Activated effector memory CD4-positive, alpha-beta T cell treated with anti-CD3 and anti-CD28 coated beads, Interleukin-2, amount 50 U/mL, for 16 hours (primary cell): ENCODE data around the gene NUP62.
"Not testable (repeated sequence)": the region's sequence is repeated elsewhere in the genome, so short reads cannot be mapped to it uniquely, and the experiment has no call there.

Experiments used
- DNase-seq: peaks from one replicate; pipeline ENCODE4 v3.0.0-alpha.2; 2020

The NUP62 gene

GRCh38 chr19:49924881-49925210 is 4.5 kb downstream of the NUP62 start:
- not testable (repeated sequence) for DNase-seq

DNA sequence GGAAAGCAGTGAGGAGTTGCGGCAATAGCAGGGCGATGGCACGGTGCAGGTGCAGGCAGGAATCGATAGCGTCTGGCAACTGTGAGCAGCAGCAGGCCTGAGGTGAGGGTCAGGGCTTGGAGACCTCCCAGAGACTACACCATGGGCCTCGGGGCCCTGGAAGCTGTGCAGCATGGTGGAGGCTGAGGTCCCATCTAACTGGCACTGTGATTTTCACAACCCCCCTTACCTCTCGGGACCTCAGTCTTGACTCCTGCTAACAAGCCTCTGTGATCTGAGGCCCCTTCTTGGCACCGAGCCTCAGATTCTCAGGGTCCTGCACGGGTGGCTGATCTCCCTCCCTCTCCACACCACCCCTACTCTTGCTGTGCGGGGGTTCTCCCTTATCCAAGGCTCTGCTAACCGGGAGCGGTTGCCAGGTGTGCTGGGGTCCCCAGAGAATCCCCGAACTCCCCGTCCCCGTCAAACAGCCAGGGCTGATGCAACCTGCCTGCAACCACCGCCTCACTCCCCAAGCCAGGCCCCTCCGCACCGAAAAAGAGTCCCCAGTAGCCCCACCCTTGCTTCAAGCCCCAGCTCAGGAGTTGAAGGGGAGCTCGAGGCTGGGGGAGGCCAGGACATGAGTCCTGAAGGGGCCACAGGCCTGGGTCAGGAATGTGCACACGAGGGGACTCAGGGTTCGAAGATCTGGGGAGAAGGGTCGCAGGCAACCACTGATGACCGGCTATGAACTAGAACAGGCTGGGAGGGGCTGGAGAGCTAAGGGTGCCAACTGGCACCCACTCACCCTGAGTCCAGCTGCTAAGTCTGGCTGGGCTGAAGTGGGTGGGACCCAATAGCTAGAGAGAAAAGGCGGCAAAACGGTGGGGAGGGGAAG is 5.1 kb downstream of the NUP62 start:
- DNase-seq = no peak

GRCh38 chr19:49923055-49924003 is 6.0 kb downstream of the NUP62 start:
- no peak for DNase-seq

GRCh38 chr19:49921871-49922795 is 7.2 kb downstream of the NUP62 start:
- no peak for DNase-seq

DNA sequence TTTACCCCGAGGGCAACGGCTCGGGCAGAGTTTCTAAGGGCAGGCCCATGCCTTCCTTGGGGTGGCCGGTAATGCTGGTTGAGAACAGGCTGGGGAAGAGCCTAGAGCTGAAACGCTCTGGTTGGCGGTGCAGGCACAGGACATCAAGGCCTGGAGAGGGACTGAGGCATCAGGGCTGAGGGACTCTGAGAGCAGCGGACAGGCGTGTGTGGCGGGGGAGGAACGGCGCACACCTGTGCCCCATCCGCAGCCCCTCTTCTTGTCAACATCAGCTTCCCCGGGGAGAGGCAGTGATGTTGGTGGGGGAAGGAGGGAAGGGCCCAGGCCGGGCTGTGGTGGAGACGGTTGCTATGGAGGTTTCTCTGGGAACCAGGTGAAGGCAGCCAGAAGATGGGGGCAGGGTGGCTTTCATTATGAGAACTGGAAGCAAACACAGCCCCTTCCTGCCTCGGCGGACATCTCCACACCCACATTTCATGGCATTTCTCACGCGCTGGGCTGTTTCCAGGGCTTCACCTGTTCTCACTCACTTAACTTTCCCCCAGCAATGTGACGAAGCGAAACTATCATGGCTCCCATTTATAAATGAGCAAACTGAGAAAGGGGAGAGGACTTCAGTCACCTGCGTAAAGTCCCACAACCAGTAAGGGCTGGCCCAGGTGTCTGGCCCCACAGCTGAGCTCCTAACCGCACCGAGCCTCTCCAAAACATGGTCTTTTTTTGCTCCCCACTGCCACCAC is 8.5 kb downstream of the NUP62 start:
- no peak for DNase-seq

- DNase-seq = no peak
Measured at GRCh38 chr19:49918089-49918488, 11.2 kb downstream of the NUP62 start.

- no peak for DNase-seq
Measured at GRCh38 chr19:49916839-49917733, 12.2 kb downstream of the NUP62 start.

- no peak for DNase-seq
Measured at GRCh38 chr19:49915271-49915670, 14.0 kb downstream of the NUP62 start.

DNA sequence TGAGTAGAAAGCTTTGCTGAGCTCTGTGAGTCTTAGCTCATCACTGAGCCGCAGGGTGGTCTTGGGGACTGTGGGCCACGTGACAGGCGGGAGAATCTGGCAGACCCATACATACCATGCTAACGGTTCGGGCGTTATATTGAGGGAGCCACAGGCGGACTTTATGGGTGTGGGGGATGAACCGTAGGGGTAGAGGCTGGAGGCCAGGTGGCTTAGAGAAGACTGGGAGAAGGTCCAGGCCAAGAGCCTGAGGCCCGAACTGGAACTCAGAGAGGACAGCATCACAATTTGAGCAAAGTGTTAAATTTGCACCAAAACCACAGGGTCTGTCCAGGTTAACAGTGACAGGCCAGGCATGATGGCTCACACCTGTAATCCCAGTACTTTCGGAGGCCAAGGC is 15.6 kb downstream of the NUP62 start:
- DNase-seq = no peak

GRCh38 chr19:49912965-49913685 is 16.2 kb downstream of the NUP62 start:
- DNase-seq = no peak

DNA sequence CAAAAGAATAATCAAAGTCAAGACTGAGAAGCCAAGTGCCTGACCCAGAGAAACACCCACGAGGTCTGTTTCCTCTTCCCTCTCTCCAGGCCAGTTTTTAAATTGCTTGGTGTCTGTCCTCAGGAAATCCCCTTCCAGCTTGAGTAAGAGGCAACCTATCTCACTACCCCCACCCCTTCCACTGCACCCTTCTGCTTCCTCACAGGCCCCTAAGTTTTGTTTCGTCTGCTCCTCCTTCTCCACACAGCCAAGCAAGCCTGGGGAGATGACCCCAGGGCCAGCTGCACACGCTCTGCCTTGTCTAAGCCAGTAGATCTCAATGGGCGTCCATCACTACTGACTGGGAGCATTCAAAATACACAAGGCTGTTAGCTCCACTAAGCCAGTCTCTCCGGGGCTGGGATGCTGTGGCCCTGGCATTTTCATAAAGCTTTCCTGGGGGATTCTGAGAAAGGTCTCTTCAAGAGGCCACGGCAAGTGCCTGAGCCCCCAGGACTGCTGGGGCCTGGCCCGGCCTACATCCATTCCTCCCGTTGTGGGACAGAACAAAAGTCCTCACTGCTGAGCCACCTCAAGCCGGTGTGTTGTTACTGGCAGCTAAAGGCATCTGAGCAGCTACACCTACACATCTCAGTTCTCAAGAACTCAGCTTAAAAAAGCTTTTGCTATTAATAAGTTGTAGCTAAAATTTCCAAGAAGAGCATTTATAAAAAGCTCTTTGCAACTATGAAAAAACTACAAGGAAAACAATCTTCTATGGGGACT is 17.7 kb downstream of the NUP62 start:
- DNase-seq = no peak

- no peak for DNase-seq
Measured at GRCh38 chr19:49910179-49910578, 19.1 kb downstream of the NUP62 start.

DNA sequence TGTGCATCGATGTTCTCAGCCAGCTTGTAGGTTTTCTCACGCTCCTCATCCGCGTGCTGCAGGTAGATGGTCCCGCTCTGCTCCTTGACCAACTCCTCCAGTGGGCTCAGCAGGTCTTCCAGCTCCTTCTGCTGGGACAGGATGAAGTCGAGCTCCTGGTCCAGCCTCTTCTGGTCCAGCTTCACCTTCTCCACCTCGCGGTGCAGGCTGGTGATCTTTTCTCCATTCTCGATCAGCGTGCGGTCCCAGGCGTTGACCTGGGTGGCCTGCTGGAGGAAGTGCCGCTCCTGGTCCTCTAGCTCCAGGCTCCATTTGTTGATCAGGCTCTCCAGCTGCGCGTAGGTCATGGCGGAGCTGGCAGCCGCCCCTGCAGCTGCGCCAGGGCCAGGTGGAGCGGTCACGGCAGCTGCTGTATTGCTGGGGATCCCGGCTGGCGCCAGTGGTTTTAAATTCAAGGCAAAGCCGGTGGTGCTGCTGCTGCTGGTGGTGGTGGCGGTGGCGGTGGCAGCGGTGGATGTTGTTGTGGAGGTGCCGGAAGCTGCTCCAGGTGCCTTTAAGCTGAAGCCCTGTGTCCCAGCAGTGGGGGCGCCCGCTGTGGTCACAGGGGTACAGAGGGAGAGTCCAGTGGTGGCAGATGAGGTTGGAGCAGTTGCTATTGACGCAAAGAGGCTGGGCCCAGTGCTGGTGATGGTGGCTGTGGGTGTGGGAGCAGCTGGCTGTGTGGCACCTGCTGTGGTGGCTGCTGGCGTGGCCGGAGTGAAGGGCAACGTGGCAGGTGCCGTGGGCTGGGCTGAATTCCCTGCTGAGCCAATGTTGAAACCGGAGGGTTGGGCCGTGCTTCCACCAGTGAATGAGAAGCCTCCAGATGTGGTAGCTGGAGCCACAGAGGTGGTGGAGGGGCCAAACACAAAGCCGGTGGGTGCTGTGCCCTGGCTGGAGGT is 20.6 kb downstream of the NUP62 start:
- no peak for DNase-seq

DNA sequence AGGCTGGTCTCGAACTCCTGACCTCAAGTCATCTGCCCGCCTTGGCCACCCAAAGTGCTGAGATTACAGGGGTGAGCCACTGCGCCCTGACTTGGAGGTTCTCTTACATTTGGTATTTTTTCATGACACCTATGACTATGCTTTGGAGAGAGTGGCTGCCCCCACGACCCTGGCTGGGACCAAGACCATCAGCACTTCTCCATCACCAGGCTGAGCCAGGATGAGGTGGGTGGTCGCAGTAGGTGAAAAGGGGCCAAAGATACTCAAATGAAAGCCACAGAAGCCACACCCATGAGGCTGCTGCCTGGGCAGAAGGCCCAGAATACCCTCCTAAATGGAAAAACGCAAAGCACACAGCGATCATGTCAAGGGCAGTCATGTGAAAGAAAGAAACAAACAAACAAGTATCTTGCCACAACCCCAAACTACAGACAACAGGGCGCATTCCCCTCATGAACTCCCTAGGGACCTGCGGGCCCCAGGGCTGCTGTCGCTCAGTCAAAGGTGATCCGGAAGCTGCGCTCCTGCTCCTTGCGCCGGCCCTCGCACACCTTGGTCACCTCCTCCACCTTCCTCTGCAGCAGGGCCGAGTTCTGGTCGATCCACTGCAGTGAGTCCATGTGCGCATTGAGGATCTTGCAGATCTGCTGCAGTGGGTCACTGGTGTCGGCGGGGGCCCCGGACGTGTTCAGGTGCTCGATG is 21.4 kb downstream of the NUP62 start:
- DNase-seq = no peak

DNA sequence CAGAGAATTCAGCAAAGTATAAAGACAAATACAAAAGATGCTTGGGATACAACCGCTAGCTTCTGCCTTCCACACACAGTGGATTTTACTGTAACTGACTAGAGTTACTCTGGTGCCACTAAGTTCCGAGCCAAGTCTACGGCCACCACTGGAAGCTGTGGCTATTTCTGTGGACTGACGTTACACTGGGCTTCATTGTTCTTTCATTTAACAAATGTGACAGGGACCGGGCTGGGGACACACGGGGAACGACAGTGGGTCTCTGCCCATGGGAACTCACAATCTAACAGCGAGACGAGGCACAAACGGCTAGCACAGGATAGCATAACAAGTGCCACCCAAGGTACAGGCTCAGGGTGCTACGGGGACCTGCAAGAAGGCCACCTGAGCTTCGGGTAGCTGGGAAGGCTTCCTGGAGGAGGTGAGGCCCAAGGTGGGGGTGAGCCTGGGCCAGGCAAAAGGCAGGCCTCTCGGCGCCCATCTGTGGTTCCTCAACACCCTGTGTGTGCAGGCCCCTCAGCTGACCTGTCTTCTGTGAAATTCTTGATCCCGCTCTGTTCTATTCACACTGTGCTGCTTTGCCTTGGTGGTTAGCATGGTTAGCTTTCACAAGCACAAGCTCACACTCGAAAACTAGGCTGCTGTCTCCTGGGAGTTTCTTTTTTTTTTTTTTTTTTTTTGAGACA is 22.3 kb downstream of the NUP62 start:
- no peak for DNase-seq

GRCh38 chr19:49904136-49904535 is 25.2 kb downstream of the NUP62 start:
- DNase-seq = no peak
